Measurements from ENCODE around the gene ZNF335.

DNA sequence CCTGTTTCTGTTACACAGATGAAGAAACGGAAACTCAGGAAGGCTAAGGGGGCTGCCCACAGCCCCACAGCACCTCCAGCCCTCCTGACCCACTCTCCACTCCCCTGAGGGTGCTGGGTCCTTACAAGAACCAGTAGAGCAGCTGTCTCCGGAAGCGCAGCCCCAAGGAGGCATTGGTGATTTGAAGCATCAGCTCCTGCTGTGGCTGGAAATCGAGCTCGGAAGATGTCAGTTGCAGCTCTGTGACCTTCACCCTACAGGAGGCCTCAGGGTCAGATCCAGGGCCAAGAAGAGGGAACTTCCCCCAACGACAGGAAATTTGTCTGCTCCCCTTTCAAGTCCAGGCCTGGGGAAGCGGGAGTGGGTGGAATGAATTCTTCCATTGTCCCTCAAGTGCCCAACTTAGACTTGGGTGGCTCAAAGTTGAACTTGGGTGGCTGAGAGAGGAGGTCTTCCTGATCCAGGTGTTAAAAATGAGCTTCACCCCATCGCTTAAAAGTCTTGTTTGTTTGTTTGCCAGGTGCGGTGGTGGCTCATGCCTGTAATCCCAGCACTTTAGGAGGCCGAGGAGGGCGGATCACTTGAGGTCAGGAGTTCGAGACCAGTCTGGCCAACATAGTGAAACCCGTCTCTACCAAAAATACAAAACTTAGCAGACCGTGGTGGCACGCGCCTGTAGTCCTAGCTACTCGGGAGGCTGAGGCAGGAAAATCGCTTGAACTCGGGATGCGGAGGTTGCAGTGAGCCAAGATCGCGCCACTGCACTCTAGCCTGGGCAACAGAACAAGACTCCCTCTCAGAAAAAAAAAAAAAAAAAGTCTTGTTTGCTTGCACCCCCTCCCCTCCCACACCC, 62.0 kb downstream of the ZNF335 start:
- TF ChIP-seq, protein P1, sequence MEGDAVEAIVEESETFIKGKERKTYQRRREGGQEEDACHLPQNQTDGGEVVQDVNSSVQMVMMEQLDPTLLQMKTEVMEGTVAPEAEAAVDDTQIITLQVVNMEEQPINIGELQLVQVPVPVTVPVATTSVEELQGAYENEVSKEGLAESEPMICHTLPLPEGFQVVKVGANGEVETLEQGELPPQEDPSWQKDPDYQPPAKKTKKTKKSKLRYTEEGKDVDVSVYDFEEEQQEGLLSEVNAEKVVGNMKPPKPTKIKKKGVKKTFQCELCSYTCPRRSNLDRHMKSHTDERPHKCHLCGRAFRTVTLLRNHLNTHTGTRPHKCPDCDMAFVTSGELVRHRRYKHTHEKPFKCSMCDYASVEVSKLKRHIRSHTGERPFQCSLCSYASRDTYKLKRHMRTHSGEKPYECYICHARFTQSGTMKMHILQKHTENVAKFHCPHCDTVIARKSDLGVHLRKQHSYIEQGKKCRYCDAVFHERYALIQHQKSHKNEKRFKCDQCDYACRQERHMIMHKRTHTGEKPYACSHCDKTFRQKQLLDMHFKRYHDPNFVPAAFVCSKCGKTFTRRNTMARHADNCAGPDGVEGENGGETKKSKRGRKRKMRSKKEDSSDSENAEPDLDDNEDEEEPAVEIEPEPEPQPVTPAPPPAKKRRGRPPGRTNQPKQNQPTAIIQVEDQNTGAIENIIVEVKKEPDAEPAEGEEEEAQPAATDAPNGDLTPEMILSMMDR (IDR thresholded peaks at IDR 0.05) = no peak
- TF ChIP-seq POLR2AphosphoS5 (IDR thresholded peaks at IDR 0.05; ENCODE audit: insufficient read depth in 1 of 2, low read depth in 1 of 2) = no peak
- TF ChIP-seq POLR2A (IDR thresholded peaks at IDR 0.05) = no peak

Data from vagina (tissue), 2 donors.